DOHH2 (cell line): Measurements from ENCODE around the gene MESD.

Experiments used
- H3F3A ChIP-seq: fragments of 200-600 bp; sonication (generic), shearing (Covaris generic); 2 replicates; pipeline ENCODE4 v1.6.0; 2016; ENCODE audit warnings: antibody characterized with exemption, mild to moderate bottlenecking; ENCODE audit not compliant: control insufficient read depth, insufficient read depth
- H3K27ac ChIP-seq: fragments of 200-600 bp; sonication (generic); 2 replicates; pipeline ENCODE4 v1.5.1; 2014; ENCODE audit warnings: low read depth, mild to moderate bottlenecking, low read length, moderate library complexity
- H3K27me3 ChIP-seq: fragments of 200-600 bp; sonication (generic); 2 replicates; pipeline ENCODE4 v1.6.1; 2014; ENCODE audit warnings: mild to moderate bottlenecking, low read length, mixed read lengths; ENCODE audit not compliant: control insufficient read depth
- H3K36me3 ChIP-seq: fragments of 200-600 bp; sonication (generic); 2 replicates; pipeline ENCODE4 v1.6.1; 2014; ENCODE audit warnings: mild to moderate bottlenecking, low read length, moderate library complexity, mixed read lengths; ENCODE audit not compliant: control insufficient read depth
- H3K4me1 ChIP-seq: fragments of 200-600 bp; sonication (generic); 2 replicates; pipeline ENCODE4 v1.6.1; 2014; ENCODE audit warnings: mild to moderate bottlenecking, low read length, mixed read lengths; ENCODE audit not compliant: control insufficient read depth
- H3K4me2 ChIP-seq: fragments of 200-600 bp; sonication (generic); 2 replicates; pipeline ENCODE4 v1.6.0; 2014; ENCODE audit warnings: mild to moderate bottlenecking, low read length, moderate library complexity
- H3K4me3 ChIP-seq: fragments of 200-600 bp; sonication (generic); 2 replicates; pipeline ENCODE4 v1.5.1; 2014; ENCODE audit warnings: mild to moderate bottlenecking, low read length, mixed read lengths
- H3K79me2 ChIP-seq: fragments of 200-600 bp; sonication (generic); 2 replicates; pipeline ENCODE4 v1.6.1; 2014; ENCODE audit warnings: mild to moderate bottlenecking, low read length, mixed read lengths; ENCODE audit not compliant: control insufficient read depth
- H3K9me2 ChIP-seq: fragments of 200-600 bp; sonication (generic); replicated peaks from 2 replicates; pipeline ENCODE4 v1.6.1; 2014; ENCODE audit warnings: mild to moderate bottlenecking, low read length, mixed read lengths; ENCODE audit not compliant: control insufficient read depth
- H3K9me3 ChIP-seq: fragments of 200-600 bp; sonication (generic); 2 replicates; pipeline ENCODE4 v1.6.1; 2014; ENCODE audit warnings: antibody characterized with exemption, low read length, mixed read lengths; ENCODE audit not compliant: control insufficient read depth, insufficient read depth
- H4K20me1 ChIP-seq: fragments of 200-600 bp; sonication (generic); 2 replicates; pipeline ENCODE4 v1.6.0; 2014; ENCODE audit warnings: low read depth, mild to moderate bottlenecking, antibody characterized with exemption, low read length, moderate library complexity; ENCODE audit not compliant: control insufficient read depth, insufficient read depth
- EZH2phosphoT487 ChIP-seq: fragments of 200-600 bp; sonication (generic); IDR thresholded peaks from 2 replicates; pipeline ENCODE4 v1.6.1; 2017; ENCODE audit warnings: borderline replicate concordance, mild to moderate bottlenecking, antibody characterized with exemption, low read length, moderate library complexity, mixed read lengths
- TF ChIP-seq, protein P1 (sequence below): fragments of 200-600 bp; sonication (generic); IDR thresholded peaks from one replicate; pipeline ENCODE4 v1.5.1; 2014; ENCODE audit warnings: antibody characterized with exemption, mild to moderate bottlenecking, low read depth, low read length; ENCODE audit not compliant: poor library complexity, severe bottlenecking

The MESD gene

DNA sequence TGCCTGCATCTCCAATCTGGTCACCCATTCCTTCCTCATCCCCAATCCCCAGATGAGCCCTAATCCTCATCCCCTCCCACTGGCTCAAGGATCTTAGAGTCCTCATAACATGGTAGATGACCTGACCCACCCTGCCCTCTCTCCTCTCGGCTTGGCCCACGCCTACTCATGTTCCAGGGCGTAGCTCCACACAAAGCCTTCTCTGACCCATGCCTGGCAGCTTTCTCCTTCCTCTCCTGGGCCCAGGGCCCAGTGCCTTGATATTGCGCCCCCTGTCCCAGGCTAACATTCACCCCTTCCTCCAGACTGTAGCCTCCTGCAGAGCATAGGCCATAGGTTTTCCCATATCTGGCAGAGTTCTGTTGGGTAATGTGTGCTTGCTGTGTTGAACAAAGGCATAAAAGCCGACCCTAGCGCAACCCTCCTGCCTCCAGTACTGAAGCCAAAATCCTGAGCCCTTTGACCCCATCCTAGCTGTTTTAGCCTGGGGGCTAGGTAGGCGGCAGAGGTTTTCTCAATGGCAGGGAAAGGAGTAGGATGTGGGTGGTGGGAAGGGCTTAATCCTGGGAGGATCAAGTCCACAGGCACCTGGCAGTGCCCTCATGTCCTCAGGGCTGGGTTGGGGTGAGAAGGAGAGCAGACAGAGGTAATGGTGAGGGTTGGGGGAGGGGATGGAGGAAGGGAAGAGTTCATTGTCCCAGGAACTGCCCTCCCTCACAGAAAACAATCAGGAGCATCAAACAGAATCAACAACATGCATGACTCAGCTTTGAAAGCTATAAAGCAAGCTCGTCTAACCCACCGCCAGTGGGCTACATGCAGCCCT is 35.5 kb downstream of the MESD start:
- Histone ChIP-seq H3K4me2 (no peak overlapping the region), H3K4me1 (no peaks in the 10 kb centered on the region), H3K27ac (no peak overlapping the region), H3K9me2 (no peaks in the 10 kb centered on the region), H3K36me3 (peaks cover 15% of the 10 kb centered on the region), H3K4me3 (no peak overlapping the region), H3F3A (no peaks in the 10 kb centered on the region), H3K27me3 (no peaks in the 10 kb centered on the region), H3K9me3 (no peaks in the 10 kb centered on the region), H4K20me1 (no peaks in the 10 kb centered on the region), H3K79me2 (no peaks in the 10 kb centered on the region)
- TF ChIP-seq EZH2phosphoT487 = no peak
- TF ChIP-seq, protein P1, sequence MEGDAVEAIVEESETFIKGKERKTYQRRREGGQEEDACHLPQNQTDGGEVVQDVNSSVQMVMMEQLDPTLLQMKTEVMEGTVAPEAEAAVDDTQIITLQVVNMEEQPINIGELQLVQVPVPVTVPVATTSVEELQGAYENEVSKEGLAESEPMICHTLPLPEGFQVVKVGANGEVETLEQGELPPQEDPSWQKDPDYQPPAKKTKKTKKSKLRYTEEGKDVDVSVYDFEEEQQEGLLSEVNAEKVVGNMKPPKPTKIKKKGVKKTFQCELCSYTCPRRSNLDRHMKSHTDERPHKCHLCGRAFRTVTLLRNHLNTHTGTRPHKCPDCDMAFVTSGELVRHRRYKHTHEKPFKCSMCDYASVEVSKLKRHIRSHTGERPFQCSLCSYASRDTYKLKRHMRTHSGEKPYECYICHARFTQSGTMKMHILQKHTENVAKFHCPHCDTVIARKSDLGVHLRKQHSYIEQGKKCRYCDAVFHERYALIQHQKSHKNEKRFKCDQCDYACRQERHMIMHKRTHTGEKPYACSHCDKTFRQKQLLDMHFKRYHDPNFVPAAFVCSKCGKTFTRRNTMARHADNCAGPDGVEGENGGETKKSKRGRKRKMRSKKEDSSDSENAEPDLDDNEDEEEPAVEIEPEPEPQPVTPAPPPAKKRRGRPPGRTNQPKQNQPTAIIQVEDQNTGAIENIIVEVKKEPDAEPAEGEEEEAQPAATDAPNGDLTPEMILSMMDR = no peak

- Histone ChIP-seq H3K9me2 (no peaks in the 10 kb centered on the region), H3K4me3 (no peak overlapping the region), H3K4me2 (no peak overlapping the region), H3F3A (no peaks in the 10 kb centered on the region), H4K20me1 (no peaks in the 10 kb centered on the region), H3K36me3 (peaks cover 11% of the 10 kb centered on the region), H3K4me1 (no peaks in the 10 kb centered on the region), H3K27me3 (no peaks in the 10 kb centered on the region), H3K9me3 (no peaks in the 10 kb centered on the region), H3K79me2 (no peaks in the 10 kb centered on the region), H3K27ac (no peak overlapping the region)
- TF ChIP-seq, protein P1 = no peak
- TF ChIP-seq EZH2phosphoT487 = no peak
These were observed 36.3 kb downstream of the MESD start for GRCh38 chr15:80953001-80953952.

- Histone ChIP-seq H3K4me3 (no peak overlapping the region), H4K20me1 (no peaks in the 10 kb centered on the region), H3K4me1 (no peaks in the 10 kb centered on the region), H3K79me2 (no peaks in the 10 kb centered on the region), H3K27ac (no peak overlapping the region), H3K27me3 (no peaks in the 10 kb centered on the region), H3K9me2 (no peaks in the 10 kb centered on the region), H3K9me3 (no peaks in the 10 kb centered on the region), H3K4me2 (no peak overlapping the region), H3F3A (no peaks in the 10 kb centered on the region), H3K36me3 (peaks cover 17% of the 10 kb centered on the region)
- TF ChIP-seq, protein P1 = no peak
- no peak for TF ChIP-seq EZH2phosphoT487
These were observed 37.7 kb downstream of the MESD start for GRCh38 chr15:80951941-80952340.
